Measurements from ENCODE around the gene ACSL5. TPM values are rescaled to one million over a fixed set of nuclear protein-coding genes. Genes with fewer than 3 reads are reported as not detected.
"Not testable (repeated sequence)": the region's sequence is repeated elsewhere in the genome, so short reads cannot be mapped to it uniquely, and the experiment has no call there.

Gene ACSL5
- total and polyA plus RNA-seq, 2 donors (not counting 1 experiment from before 2014, with no cell fraction given): 1.7 to 6.6 TPM

DNA sequence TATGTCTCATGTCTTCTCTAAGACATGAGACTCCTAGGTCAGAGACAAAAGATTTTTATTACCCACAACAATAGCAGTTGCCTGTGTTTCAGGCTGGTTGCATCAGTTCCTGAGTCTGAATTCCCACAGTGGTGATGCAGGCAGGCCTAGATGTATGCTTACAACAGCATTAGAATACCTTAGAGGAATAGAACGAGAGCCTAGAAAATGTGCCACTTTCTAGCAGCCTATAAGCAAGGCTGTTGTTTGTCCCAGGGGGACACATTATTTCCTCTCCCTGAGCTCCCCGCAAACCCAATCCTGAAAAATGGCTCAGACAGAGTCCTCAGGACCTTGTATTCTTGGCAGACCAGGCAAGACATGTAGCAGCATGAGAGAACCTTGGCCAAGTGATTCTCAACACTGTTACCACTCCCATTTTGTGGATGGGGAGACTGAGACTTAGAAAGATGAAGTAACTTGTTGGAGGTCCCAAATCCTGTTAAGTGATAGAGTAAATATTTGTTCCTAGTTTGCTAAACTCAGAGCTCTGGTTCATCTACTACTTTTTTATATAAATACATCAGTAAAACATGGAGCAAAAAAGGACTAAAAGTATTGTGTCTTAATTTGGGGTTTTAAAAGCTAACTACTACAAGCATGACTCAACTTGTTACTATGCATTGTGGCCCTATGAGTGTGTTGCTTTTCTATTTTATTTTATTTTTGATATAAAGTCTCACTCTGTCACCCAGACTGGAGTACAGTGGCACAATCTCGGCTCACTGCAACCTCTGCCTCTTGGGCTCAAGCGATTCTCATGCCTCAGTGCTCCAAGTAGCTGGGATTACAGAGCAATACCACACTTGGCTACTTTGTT is 87.3 kb downstream of the ACSL5 start:
- H3K4me3 ChIP-seq (replicated peaks in 1 of 4; ENCODE audit: control extremely low read depth in 1 of 4, insufficient read depth in 1 of 4, low read depth in 3 of 4, low read length in 4 of 4): no peak overlapping the region
- H3K9me3 ChIP-seq (ENCODE audit: control insufficient read depth, insufficient read depth, low read depth, low read length): no peaks in the 10 kb centered on the region
- no peak overlapping the region for H3K4me2 ChIP-seq (ENCODE audit: extremely low read depth, insufficient read depth, low read length)
- TF ChIP-seq CTCF (conservative IDR thresholded peaks at IDR 0.05 in 1 of 2, IDR thresholded peaks at IDR 0.05 in 1 of 2; ENCODE audit: low read depth in 1 of 2, low read length in 2 of 2) (no peak), EZH2 (IDR thresholded peaks at IDR 0.05; ENCODE audit: low read length, missing control alignments) (no peak)
- H3K79me2 ChIP-seq (ENCODE audit: control insufficient read depth, insufficient read depth, low read length): no peaks in the 10 kb centered on the region
- H2AFZ ChIP-seq (ENCODE audit: low read length): no peak overlapping the region
- no peaks in the 10 kb centered on the region for H3K4me1 ChIP-seq (ENCODE audit: control insufficient read depth, extremely low read depth, insufficient read depth, low read length)
- H3K27ac ChIP-seq (ENCODE audit: insufficient read depth, low read length): peak overlapping the region; percentile 54
- H3K9ac ChIP-seq (ENCODE audit: insufficient read depth, low read length): no peak overlapping the region
- no peaks in the 10 kb centered on the region for H4K20me1 ChIP-seq (ENCODE audit: control insufficient read depth, extremely low read depth, insufficient read depth, low read length)
- H3K27me3 ChIP-seq (ENCODE audit: control insufficient read depth, insufficient read depth, low read length): no peaks in the 10 kb centered on the region
- peak; percentile 60 to 71 for DNase-seq (ENCODE audit: low read depth in 2 of 2)
- no peaks in the 10 kb centered on the region for H3K36me3 ChIP-seq (ENCODE audit: control insufficient read depth, insufficient read depth, low read length)

DNA sequence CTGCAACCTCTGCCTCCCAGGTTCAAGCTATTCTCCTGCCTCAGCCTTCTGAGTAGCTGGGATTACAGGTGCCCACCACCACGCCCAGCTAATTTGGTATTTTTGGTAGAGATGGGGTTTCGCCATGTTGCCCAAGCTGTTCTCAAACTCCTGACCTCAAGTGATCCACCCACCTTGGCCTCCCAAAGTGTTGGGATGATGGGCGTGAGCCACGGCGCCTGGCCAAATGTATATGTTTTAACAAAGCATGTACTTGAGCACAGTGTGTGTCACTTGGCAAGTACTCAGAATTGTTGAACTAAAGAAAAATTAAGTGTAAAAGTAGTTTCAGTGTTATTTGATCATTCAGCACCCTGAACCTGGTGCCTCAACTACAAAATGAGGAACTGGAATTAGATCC is 90.2 kb downstream of the ACSL5 start:
- DNase-seq (ENCODE audit: low read depth in 2 of 2); H3K4me3 ChIP-seq (replicated peaks in 1 of 4; ENCODE audit: control extremely low read depth in 1 of 4, insufficient read depth in 1 of 4, low read depth in 3 of 4, low read length in 4 of 4); H3K79me2 ChIP-seq (ENCODE audit: control insufficient read depth, insufficient read depth, low read length); H3K36me3 ChIP-seq (ENCODE audit: control insufficient read depth, insufficient read depth, low read length); H3K27ac ChIP-seq (ENCODE audit: insufficient read depth, low read length); H3K4me1 ChIP-seq (ENCODE audit: control insufficient read depth, extremely low read depth, insufficient read depth, low read length); H3K9ac ChIP-seq (ENCODE audit: insufficient read depth, low read length); H3K9me3 ChIP-seq (ENCODE audit: control insufficient read depth, insufficient read depth, low read depth, low read length); H3K4me2 ChIP-seq (ENCODE audit: extremely low read depth, insufficient read depth, low read length); H4K20me1 ChIP-seq (ENCODE audit: control insufficient read depth, extremely low read depth, insufficient read depth, low read length); H3K27me3 ChIP-seq (ENCODE audit: control insufficient read depth, insufficient read depth, low read length); H2AFZ ChIP-seq (ENCODE audit: low read length): not testable (repeated sequence)

DNA sequence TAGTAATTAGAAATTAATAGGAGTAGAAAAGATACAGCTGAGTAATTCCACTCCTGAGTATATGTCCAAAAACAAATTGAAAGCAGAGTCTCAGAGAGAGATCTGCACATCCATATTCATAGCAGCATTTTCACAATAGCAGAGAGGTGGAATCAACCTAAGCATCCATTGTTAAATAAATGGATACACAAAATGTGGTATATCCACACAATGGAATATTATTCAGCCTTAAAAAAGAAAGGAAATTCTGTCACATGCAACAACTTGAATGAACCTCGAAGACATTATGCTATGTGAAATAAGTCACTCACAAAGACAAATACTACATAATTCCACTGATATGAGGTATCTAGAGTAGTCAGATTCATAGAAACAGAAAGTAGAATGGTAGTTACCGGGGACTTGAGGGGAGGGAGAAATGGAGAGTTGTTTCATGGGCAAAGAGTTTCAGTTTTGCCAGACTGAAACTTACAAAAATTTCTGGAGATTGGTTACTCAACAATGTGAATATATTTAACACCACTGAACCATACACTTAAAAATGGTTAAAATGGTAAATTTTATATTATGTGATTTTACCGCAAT is 91.5 kb downstream of the ACSL5 start:
- no peak for DNase-seq (ENCODE audit: low read depth in 2 of 2)
- Histone ChIP-seq H2AFZ (ENCODE audit: low read length) (no peak overlapping the region), H3K9me3 (ENCODE audit: control insufficient read depth, insufficient read depth, low read depth, low read length) (no peaks in the 10 kb centered on the region), H3K27ac (ENCODE audit: insufficient read depth, low read length) (no peak overlapping the region), H3K79me2 (ENCODE audit: control insufficient read depth, insufficient read depth, low read length) (no peaks in the 10 kb centered on the region), H3K4me3 (replicated peaks in 1 of 4; ENCODE audit: control extremely low read depth in 1 of 4, insufficient read depth in 1 of 4, low read depth in 3 of 4, low read length in 4 of 4) (no peak overlapping the region), H4K20me1 (ENCODE audit: control insufficient read depth, extremely low read depth, insufficient read depth, low read length) (peaks cover 2% of the 10 kb centered on the region), H3K4me1 (ENCODE audit: control insufficient read depth, extremely low read depth, insufficient read depth, low read length) (no peaks in the 10 kb centered on the region), H3K27me3 (ENCODE audit: control insufficient read depth, insufficient read depth, low read length) (no peaks in the 10 kb centered on the region), H3K4me2 (ENCODE audit: extremely low read depth, insufficient read depth, low read length) (no peak overlapping the region), H3K9ac (ENCODE audit: insufficient read depth, low read length) (no peak overlapping the region), H3K36me3 (ENCODE audit: control insufficient read depth, insufficient read depth, low read length) (no peaks in the 10 kb centered on the region)
- TF ChIP-seq EZH2 (IDR thresholded peaks at IDR 0.05; ENCODE audit: low read length, missing control alignments) (no peak), CTCF (conservative IDR thresholded peaks at IDR 0.05 in 1 of 2, IDR thresholded peaks at IDR 0.05 in 1 of 2; ENCODE audit: low read depth in 1 of 2, low read length in 2 of 2) (no peak)
